Hepatocyte (in vitro differentiated cells): ENCODE results near the gene PNMA6F. TPM values are rescaled to one million over a fixed set of nuclear protein-coding genes. Genes with fewer than 3 reads are reported as not detected.

Experiments
- DNase-seq: peaks from one replicate; pipeline ENCODE4 v3.0.0-alpha.2; 2016; ENCODE audit warnings: low spot score
- H2AFZ ChIP-seq: fragments of 200-600 bp; sonication (generic); 2 replicates; pipeline ENCODE4 v1.6.0; 2016; ENCODE audit warnings: antibody characterized with exemption, mild to moderate bottlenecking
- H3K27ac ChIP-seq: fragments of 200-600 bp; sonication (generic); 2 replicates; pipeline ENCODE4 v1.5.1; 2016; ENCODE audit warnings: mild to moderate bottlenecking
- H3K27me3 ChIP-seq: fragments of 200-600 bp; sonication (generic); 2 replicates; pipeline ENCODE4 v1.6.1; 2016
- H3K36me3 ChIP-seq: fragments of 200-600 bp; sonication (generic); replicated peaks from 2 replicates; pipeline ENCODE4 v1.5.1; 2016; ENCODE audit warnings: low read depth; ENCODE audit not compliant: insufficient read depth
- H3K4me1 ChIP-seq: fragments of 200-600 bp; sonication (generic); 2 replicates; pipeline ENCODE4 v1.5.1; 2016; ENCODE audit warnings: mild to moderate bottlenecking, moderate library complexity; ENCODE audit not compliant: insufficient read depth
- H3K4me2 ChIP-seq: fragments of 200-600 bp; sonication (generic); 2 replicates; pipeline ENCODE4 v1.6.0; 2016
- H3K4me3 ChIP-seq: fragments of 200-600 bp; sonication (generic); 2 replicates; pipeline ENCODE4 v1.5.1; 2016; ENCODE audit warnings: mild to moderate bottlenecking
- H3K79me2 ChIP-seq: fragments of 200-600 bp; sonication (generic); 2 replicates; pipeline ENCODE4 v1.6.0; 2017; ENCODE audit warnings: mild to moderate bottlenecking
- H3K9me2 ChIP-seq: fragments of 200-600 bp; sonication (generic); replicated peaks from 2 replicates; pipeline ENCODE4 v1.6.0; 2017; ENCODE audit warnings: mild to moderate bottlenecking; ENCODE audit not compliant: insufficient read depth
- H3K9me3 ChIP-seq: fragments of 200-600 bp; sonication (generic); 2 replicates; pipeline ENCODE4 v1.5.1; 2016; ENCODE audit warnings: low read depth, mild to moderate bottlenecking
- H4K20me1 ChIP-seq: fragments of 200-600 bp; sonication (generic); 2 replicates; pipeline ENCODE4 v1.6.0; 2016; ENCODE audit warnings: mild to moderate bottlenecking; ENCODE audit not compliant: insufficient read depth, poor library complexity, severe bottlenecking
- CTCF ChIP-seq: fragments of 200-600 bp; sonication (generic); IDR thresholded peaks from 2 replicates; pipeline ENCODE4 v1.5.1; 2016; ENCODE audit warnings: antibody characterized with exemption, mild to moderate bottlenecking; ENCODE audit not compliant: poor library complexity
- EZH2 ChIP-seq: fragments of 200-600 bp; sonication (generic); IDR thresholded peaks from 2 replicates; pipeline ENCODE4 v1.6.1; 2016; ENCODE audit warnings: antibody characterized with exemption, mild to moderate bottlenecking, borderline replicate concordance
- EZH2phosphoT487 ChIP-seq: fragments of 200-600 bp; sonication (generic); IDR thresholded peaks from one replicate; pipeline ENCODE4 v1.6.1; 2018; ENCODE audit warnings: antibody characterized with exemption, mild to moderate bottlenecking, low read depth, moderate library complexity; ENCODE audit not compliant: unreplicated experiment, severe bottlenecking
- WGBS: methylation state at CpG from one replicate; pipeline ENCODE4 v1.1.6; 2016; ENCODE audit warnings: low lambda C conversion rate; ENCODE audit errors: missing lambda C conversion rate; 5-methylcytosine and 5-hydroxymethylcytosine counted together
- polyA plus RNA-seq: library from polyadenylated mRNA; unstranded; fragments of >200 nt; fragmentation: Nextera tagmentation; extraction: Ambion mirVana; gene quantifications from 2 replicates; pipeline ENCODE4 v1.2.1, GENCODE V29; 2016
- total RNA-seq: library from RNA; depleted of rRNA; stranded (reverse); fragments of >200 nt; gene quantifications from 2 replicates; pipeline ENCODE4 v1.2.3, GENCODE V29; 2014

The PNMA6F gene
- total and polyA plus RNA-seq, 2 experiments from 2014 or later: not detected

DNA sequence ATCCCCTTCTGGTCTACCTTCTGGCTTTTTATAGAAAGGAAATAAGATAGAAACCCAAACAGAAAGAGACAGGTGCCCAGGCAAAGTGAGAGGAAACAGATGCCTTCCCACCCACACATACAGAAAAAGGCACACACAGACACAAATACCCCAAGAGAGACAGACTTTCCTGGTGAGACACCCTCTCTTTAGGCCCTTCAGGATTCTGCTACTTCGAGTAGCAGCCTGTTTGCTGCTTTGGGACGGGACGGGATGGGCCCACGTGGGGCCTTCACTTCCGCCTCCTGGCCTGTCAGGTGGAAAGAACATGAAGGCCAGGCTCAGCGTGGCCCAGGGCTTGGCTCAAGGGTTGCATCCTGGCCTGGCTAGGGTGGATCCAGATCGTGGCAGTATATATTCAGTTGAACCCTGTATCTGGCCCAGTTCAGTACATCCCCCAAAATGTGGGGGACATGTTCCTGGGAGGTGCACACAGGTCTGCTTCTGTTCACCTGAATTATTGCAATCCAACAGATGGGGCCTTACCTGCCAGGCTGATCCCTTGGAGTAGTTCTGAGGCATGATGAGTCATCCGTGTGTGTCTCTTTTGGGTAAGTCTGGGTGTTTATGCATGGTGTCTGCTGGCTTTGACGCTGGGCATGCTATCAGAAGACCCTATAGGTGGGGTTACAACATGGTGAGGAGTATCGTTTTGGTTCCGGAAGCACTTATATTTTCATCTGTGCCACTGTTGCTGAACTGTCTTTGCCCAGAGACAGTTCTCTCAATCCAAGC lies 14.7 kb upstream of the PNMA6F start:
- Histone ChIP-seq H3K4me1 (peaks cover 6% of the 10 kb centered on the region), H3K27ac (no peak overlapping the region), H3K36me3 (no peaks in the 10 kb centered on the region), H3K27me3 (no peaks in the 10 kb centered on the region), H3K9me2 (no peaks in the 10 kb centered on the region), H4K20me1 (peaks cover 2% of the 10 kb centered on the region), H3K9me3 (no peaks in the 10 kb centered on the region), H3K79me2 (peaks cover 23% of the 10 kb centered on the region), H3K4me3 (no peak overlapping the region), H3K4me2 (no peak overlapping the region), H2AFZ (no peak overlapping the region)
- 70% methylated on average over 11 of the region's 11 CpGs for WGBS
- DNase-seq: no peak
- TF ChIP-seq EZH2phosphoT487: no peak
- TF ChIP-seq CTCF: no peak
- TF ChIP-seq EZH2: no peak

- no peaks in the 10 kb centered on the region for H3K36me3 ChIP-seq
- no peak for TF ChIP-seq EZH2
- no peak for TF ChIP-seq CTCF
- TF ChIP-seq EZH2phosphoT487: no peak
- peak overlapping the region; percentile 73 for H3K27ac ChIP-seq
- H3K9me2 ChIP-seq: no peaks in the 10 kb centered on the region
- no peak for DNase-seq
- peaks cover 23% of the 10 kb centered on the region for H3K79me2 ChIP-seq
- 59% methylated on average over 6 of the region's 16 CpGs for WGBS
- no peaks in the 10 kb centered on the region for H3K9me3 ChIP-seq
- H4K20me1 ChIP-seq: peaks cover 2% of the 10 kb centered on the region
- H2AFZ ChIP-seq: peak overlapping the region; percentile 86
- H3K27me3 ChIP-seq: no peaks in the 10 kb centered on the region
- peaks cover 6% of the 10 kb centered on the region for H3K4me1 ChIP-seq
- H3K4me3 ChIP-seq: peak overlapping the region; percentile 77
- peak overlapping the region; percentile 76 for H3K4me2 ChIP-seq
Observed at GRCh38 chrX:153334654-153335295, 13.2 kb upstream of the PNMA6F start.

GRCh38 chrX:153333821-153334653 lies 12.5 kb upstream of the PNMA6F start, which contains the start of gene ZNF275:
Gene ZNF275, plus strand, starts transcription at chrX:153334153. Its CDS starts 2,527 bp downstream, at chrX:153336680.
- Histone ChIP-seq H3K4me2 (peak within 1 kb of the TSS; percentile 84), H3K79me2 (peaks cover 23% of the 10 kb centered on the region), H3K9me3 (no peaks in the 10 kb centered on the region), H3K27ac (peak within 1 kb of the TSS; percentile 73), H3K4me1 (peaks cover 6% of the 10 kb centered on the region), H3K27me3 (no peaks in the 10 kb centered on the region), H4K20me1 (peaks cover 2% of the 10 kb centered on the region), H3K36me3 (no peaks in the 10 kb centered on the region), H3K9me2 (no peaks in the 10 kb centered on the region), H2AFZ (peak within 1 kb of the TSS; percentile 86), H3K4me3 (peak within 1 kb of the TSS; percentile 77)
- WGBS: 48% methylated on average over 37 of the region's 86 CpGs
- TF ChIP-seq EZH2 (no peak), CTCF (no peak), EZH2phosphoT487 (no peak)
- peak; percentile 90 for DNase-seq
